ENCODE results near the gene PRKCZ.

DNA sequence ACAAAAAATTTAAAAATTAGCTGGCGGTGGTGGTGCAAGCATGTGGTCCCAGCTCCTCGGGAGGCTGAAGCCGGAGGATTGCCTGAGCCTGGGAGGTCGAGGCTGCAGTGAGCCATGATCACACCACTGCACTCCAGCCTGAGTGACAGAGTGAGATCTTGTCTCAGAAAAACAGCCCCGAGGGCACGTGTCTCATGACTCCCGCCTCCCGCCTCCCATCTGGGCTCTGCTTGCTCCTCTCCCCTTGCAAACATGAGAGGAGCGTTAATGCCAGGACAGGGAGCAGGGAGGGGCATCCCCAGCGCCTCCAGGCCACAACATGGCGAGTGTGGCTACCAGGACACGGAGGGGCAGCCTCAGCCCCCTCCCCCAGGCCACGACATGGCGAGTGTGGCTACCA, 116.0 kb downstream of the PRKCZ start:
- TF ChIP-seq, protein P1, sequence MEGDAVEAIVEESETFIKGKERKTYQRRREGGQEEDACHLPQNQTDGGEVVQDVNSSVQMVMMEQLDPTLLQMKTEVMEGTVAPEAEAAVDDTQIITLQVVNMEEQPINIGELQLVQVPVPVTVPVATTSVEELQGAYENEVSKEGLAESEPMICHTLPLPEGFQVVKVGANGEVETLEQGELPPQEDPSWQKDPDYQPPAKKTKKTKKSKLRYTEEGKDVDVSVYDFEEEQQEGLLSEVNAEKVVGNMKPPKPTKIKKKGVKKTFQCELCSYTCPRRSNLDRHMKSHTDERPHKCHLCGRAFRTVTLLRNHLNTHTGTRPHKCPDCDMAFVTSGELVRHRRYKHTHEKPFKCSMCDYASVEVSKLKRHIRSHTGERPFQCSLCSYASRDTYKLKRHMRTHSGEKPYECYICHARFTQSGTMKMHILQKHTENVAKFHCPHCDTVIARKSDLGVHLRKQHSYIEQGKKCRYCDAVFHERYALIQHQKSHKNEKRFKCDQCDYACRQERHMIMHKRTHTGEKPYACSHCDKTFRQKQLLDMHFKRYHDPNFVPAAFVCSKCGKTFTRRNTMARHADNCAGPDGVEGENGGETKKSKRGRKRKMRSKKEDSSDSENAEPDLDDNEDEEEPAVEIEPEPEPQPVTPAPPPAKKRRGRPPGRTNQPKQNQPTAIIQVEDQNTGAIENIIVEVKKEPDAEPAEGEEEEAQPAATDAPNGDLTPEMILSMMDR (conservative IDR thresholded peaks at IDR 0.05; ENCODE audit: low read depth, low read length) = no peak
- no peak for TF ChIP-seq EZH2 (IDR thresholded peaks at IDR 0.05; ENCODE audit: low read length, unreplicated experiment)
- TF ChIP-seq EZH2phosphoT487 (IDR thresholded peaks at IDR 0.05; ENCODE audit: borderline replicate concordance, low read length) = no peak

All from PC-3 (cell line).